Endothelial cell of umbilical vein (primary cell): ENCODE data around the gene GOLGA3. TPM values are rescaled to one million over a fixed set of nuclear protein-coding genes. Genes with fewer than 3 reads are reported as not detected.
"Not testable (repeated sequence)": the region's sequence is repeated elsewhere in the genome, so short reads cannot be mapped to it uniquely, and the experiment has no call there.

Source experiments
- BruUV-seq: library from RNA; stranded (reverse); fragments of 400-500 nt; replicated peaks from 2 replicates; lab custom pipeline; 2021; lab: Mats Ljungman, UMichigan
- CTCF ChIA-PET: fragments of 300-600, 350-600 bp; sonication (Branson Sonifier 250); formaldehyde crosslinking; loops from one replicate; lab custom pipeline; 2021; ENCODE audit warnings: antibody characterized with exemption, inconsistent platforms; lab: Charles Lee
- POLR2A ChIA-PET: fragments of 300-600, 350-600 bp; sonication (Branson Sonifier 250); formaldehyde crosslinking; loops from one replicate; lab custom pipeline; 2021; ENCODE audit warnings: antibody characterized with exemption, inconsistent platforms; lab: Charles Lee
- DNase-seq: peaks from one replicate; pipeline ENCODE4 v3.0.0-alpha.2; 2011; ENCODE audit warnings: low read depth, low spot score
- FAIRE-seq: peaks from 2 replicates; lab custom pipeline; 2011; peaks lifted over from hg19 to GRCh38; lab: Jason Lieb, UNC
- H2AFZ ChIP-seq: 2 replicates; pipeline ENCODE4 v1.6.0; 2012; ENCODE audit warnings: low read depth, low read length, control low read depth, inconsistent platforms
- H3K27ac ChIP-seq: 2 replicates; pipeline ENCODE4 v1.5.1; 2011; ENCODE audit warnings: low read depth, mild to moderate bottlenecking, control low read depth, low read length, moderate library complexity; ENCODE audit not compliant: insufficient read depth
- H3K27me3 ChIP-seq, 2 experiments: 2 replicates each; pipeline versions ENCODE4 v1.6.0 to v1.6.1; 2011; ENCODE audit warnings: low read length in 2 of 2, mixed read lengths in 1 of 2; ENCODE audit not compliant: control insufficient read depth in 2 of 2, insufficient read depth in 2 of 2
- H3K36me3 ChIP-seq, 2 experiments: 2 replicates in 1 of 2; 3 replicates in 1 of 2; pipeline ENCODE4 v1.5.1; 2011; ENCODE audit warnings: low read length in 2 of 2, mild to moderate bottlenecking in 1 of 2, moderate library complexity in 1 of 2; ENCODE audit not compliant: control insufficient read depth in 2 of 2, insufficient read depth in 2 of 2; ENCODE audit errors: extremely low read depth in 1 of 2
- H3K4me1 ChIP-seq: 3 replicates; pipeline ENCODE4 v1.5.1; 2011; ENCODE audit warnings: mild to moderate bottlenecking, low read length; ENCODE audit not compliant: control insufficient read depth, insufficient read depth; ENCODE audit errors: extremely low read depth
- H3K4me2 ChIP-seq: 2 replicates; pipeline ENCODE4 v1.6.1; 2011; ENCODE audit warnings: low read length, control low read depth, mixed read lengths; ENCODE audit not compliant: insufficient read depth
- H3K4me3 ChIP-seq, 3 experiments: fragments of 200-600 bp in 1 of 3; sonication (generic), shearing (Covaris generic) in 1 of 3; replicated peaks in 1 of 3; 2 replicates each; pipeline ENCODE4 v1.5.1; 2011 to 2016; ENCODE audit warnings: control low read depth in 3 of 3, low read length in 3 of 3, mild to moderate bottlenecking in 2 of 3, inconsistent platforms in 1 of 3, low read depth in 1 of 3, moderate library complexity in 1 of 3; ENCODE audit not compliant: insufficient read depth in 1 of 3
- H3K79me2 ChIP-seq: 2 replicates; pipeline ENCODE4 v1.6.0; 2012; ENCODE audit warnings: low read length, inconsistent platforms; ENCODE audit not compliant: control insufficient read depth, insufficient read depth
- H3K9ac ChIP-seq: replicated peaks from 2 replicates; pipeline ENCODE3; 2011; ENCODE audit warnings: low read length, control low read depth; ENCODE audit not compliant: insufficient read depth; ENCODE audit errors: extremely low read depth
- H3K9me1 ChIP-seq: replicated peaks from 3 replicates; pipeline ENCODE4 v1.6.0; 2011; ENCODE audit warnings: mild to moderate bottlenecking, low read length; ENCODE audit not compliant: control insufficient read depth, insufficient read depth; ENCODE audit errors: extremely low read depth
- H3K9me3 ChIP-seq: replicated peaks from 2 replicates; pipeline ENCODE4 v1.5.1; 2012; ENCODE audit warnings: low read length, inconsistent platforms; ENCODE audit not compliant: control insufficient read depth, insufficient read depth
- H4K20me1 ChIP-seq: replicated peaks from 2 replicates; pipeline ENCODE3; 2011; ENCODE audit warnings: mild to moderate bottlenecking, low read length; ENCODE audit not compliant: control insufficient read depth, insufficient read depth; ENCODE audit errors: extremely low read depth
- CTCF ChIP-seq, 2 donors: IDR thresholded peaks; 1 replicate in 1 of 2; 2 replicates in 1 of 2; pipeline ENCODE4 v1.5.1; 2011; ENCODE audit warnings: low read length in 2 of 2, mild to moderate bottlenecking in 2 of 2, moderate library complexity in 2 of 2, control low read depth in 1 of 2, inconsistent platforms in 1 of 2, low read depth in 1 of 2; ENCODE audit not compliant: insufficient read depth in 1 of 2; ENCODE audit errors: extremely low read depth in 1 of 2
- EZH2 ChIP-seq: IDR thresholded peaks from 2 replicates; pipeline ENCODE4 v1.6.1; 2012; ENCODE audit warnings: borderline replicate concordance, low read depth, mild to moderate bottlenecking, moderate library complexity, low read length, inconsistent platforms; ENCODE audit not compliant: severe bottlenecking
- FOS ChIP-seq: IDR thresholded peaks from 2 replicates; pipeline ENCODE4 v1.6.1; 2011; ENCODE audit warnings: mild to moderate bottlenecking, low read length, moderate library complexity, borderline replicate concordance; ENCODE audit not compliant: insufficient read depth
- GATA2 ChIP-seq: IDR thresholded peaks from 2 replicates; pipeline ENCODE4 v1.7.0; 2011; ENCODE audit warnings: low read depth, mild to moderate bottlenecking, moderate library complexity, mixed read lengths, low read length; ENCODE audit not compliant: insufficient read length, insufficient read depth
- MYC ChIP-seq: IDR thresholded peaks from one replicate; pipeline ENCODE4 v1.6.1; 2011; ENCODE audit warnings: mild to moderate bottlenecking, low read depth, low read length
- POLR2AphosphoS5 ChIP-seq: IDR thresholded peaks from 2 replicates; pipeline ENCODE4 v1.6.1; 2012; ENCODE audit warnings: low read depth, mild to moderate bottlenecking, control low read depth, low read length, moderate library complexity; ENCODE audit not compliant: insufficient read depth
- dilution Hi-C: fragments of 300-500 bp; cut with MboI; formaldehyde crosslinking; loops from one replicate; pipeline ENCODE4 v1.15.0; 2019; ENCODE audit warnings: low sequenced_read_pairs; ENCODE audit not compliant: extremely low pct_ligation_motif_present
- intact Hi-C: fragments of 100-400 bp; cut with micrococcal nuclease; formaldehyde crosslinking; loops from one replicate; pipeline ENCODE4 v1.10.0; 2022
- polyA plus RNA-seq, 4 experiments: library from polyadenylated mRNA; depleted of rRNA in 3 of 4; stranded (reverse) in 3 of 4; unstranded in 1 of 4; fragments of >200 nt; gene quantifications; 2 replicates each; pipeline versions ENCODE4 v1.2.1 to v1.2.3, GENCODE V29; 2011 to 2012; ENCODE audit warnings: missing spikeins in 1 of 4
- total RNA-seq: library from RNA; stranded (reverse); gene quantifications from 2 replicates; pipeline ENCODE4 v1.2.3, GENCODE V29; 2021

GOLGA3 gene
- total and polyA plus RNA-seq, 2 donors (not counting 3 experiments of a cell fraction or from before 2014, with no cell fraction given), result 18.4 to 86.0 TPM

DNA sequence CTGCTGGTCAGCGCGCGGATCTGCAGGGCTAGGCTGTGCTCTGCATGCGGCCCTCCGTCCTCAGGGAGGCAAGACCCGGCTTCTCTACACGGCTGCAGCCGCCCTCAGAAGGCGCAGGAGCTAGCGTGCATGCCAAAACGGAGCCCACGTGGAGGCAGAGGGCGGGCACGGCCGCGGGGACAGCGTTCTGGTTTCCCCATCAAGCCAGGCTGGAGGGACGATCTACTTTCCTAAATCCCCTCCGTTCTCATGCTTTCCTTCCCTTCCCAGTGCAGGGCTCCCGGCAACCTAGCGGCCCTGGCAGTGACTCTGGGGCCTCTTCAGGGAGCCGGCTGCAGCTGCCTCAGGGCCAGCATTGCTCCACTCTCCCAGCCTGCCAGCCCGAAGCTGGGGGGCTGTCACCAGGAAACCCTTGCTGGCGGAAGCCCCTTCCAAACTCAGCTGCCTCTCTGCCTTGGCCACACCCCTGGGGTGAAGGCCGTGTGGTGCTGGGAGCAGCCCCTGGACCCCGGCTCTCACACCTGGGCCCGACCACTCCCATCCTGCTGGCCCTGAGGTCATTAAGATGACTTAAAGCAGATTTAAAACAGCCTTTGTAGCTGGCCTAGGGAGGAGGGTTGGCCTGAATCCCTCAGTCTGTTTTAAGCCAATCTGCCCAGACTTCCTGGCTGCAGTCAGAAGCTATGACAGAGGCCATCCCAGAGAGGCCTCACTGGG lies 9.2 kb upstream of the GOLGA3 start:
- dilution Hi-C loops (no loop called here), intact Hi-C loops (no loop called here)
- Histone ChIP-seq H3K4me3 (no peak overlapping the region), H4K20me1 (no peaks in the 10 kb centered on the region), H3K9me1 (no peaks in the 10 kb centered on the region), H3K9ac (no peak overlapping the region), H3K9me3 (no peaks in the 10 kb centered on the region), H3K4me2 (no peak overlapping the region), H2AFZ (no peak overlapping the region), H3K36me3 (peaks cover 0 to 24% of the 10 kb centered on the region in 2 experiments), H3K4me1 (no peaks in the 10 kb centered on the region), H3K27ac (no peak overlapping the region), H3K27me3 (no peaks in the 10 kb centered on the region), H3K79me2 (no peaks in the 10 kb centered on the region)
- DNase-seq (no peak), FAIRE-seq (no peak)
- TF ChIP-seq POLR2AphosphoS5 (peak; percentile 16), GATA2 (no peak)
- CTCF ChIA-PET, result no interaction called here
- BruUV-seq, result no TSS peak
- POLR2A ChIA-PET, result no interaction called here

DNA sequence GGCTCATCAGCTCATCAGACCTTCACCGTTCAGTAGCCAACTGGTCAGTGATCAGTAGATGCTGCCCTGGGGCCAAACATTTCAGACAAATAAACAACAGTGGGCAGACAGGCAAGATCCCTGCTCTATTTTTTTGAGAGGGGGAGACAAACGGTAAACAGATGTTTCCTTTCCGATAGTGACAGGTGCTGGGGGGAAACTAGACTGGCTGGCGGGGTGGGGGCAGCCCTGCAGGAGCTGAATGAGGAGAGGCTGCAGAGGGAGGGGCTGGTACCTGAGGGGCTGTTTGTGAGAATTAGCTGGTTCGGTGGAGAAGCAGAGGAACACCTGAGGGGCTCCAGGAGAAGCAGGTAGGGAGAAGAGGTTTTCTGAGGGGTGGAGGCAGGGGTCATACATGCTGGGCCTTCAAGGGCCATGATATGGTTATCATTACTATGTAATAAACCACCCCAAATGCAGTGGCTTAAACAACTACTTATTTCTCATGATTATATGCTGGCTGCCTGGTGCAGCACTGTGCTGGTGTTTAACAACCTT lies 8.2 kb upstream of the GOLGA3 start:
- no peak overlapping the region for H3K4me2 ChIP-seq
- H4K20me1 ChIP-seq, result no peaks in the 10 kb centered on the region
- H3K4me3 ChIP-seq, result no peak overlapping the region
- H3K79me2 ChIP-seq, result no peaks in the 10 kb centered on the region
- ChIA-PET POLR2A (no interaction called here), CTCF (no interaction called here)
- H3K27ac ChIP-seq, result no peak overlapping the region
- no peak overlapping the region for H2AFZ ChIP-seq
- TF ChIP-seq FOS (no peak), MYC (no peak), EZH2 (no peak), CTCF (IDR thresholded peaks at IDR 0.05; ENCODE audit: extremely low read depth in 1 of 2, insufficient read depth in 1 of 2, low read depth in 1 of 2, low read length in 2 of 2) (no peak)
- H3K9ac ChIP-seq, result no peak overlapping the region
- H3K4me1 ChIP-seq, result no peaks in the 10 kb centered on the region
- BruUV-seq, result no TSS peak
- no peaks in the 10 kb centered on the region for H3K9me3 ChIP-seq
- H3K36me3 ChIP-seq, result peaks cover 0 to 15% of the 10 kb centered on the region in 2 experiments
- FAIRE-seq (no peak), DNase-seq (no peak)
- dilution Hi-C loops, result no loop called here
- H3K27me3 ChIP-seq, result no peaks in the 10 kb centered on the region
- H3K9me1 ChIP-seq, result no peaks in the 10 kb centered on the region
- intact Hi-C loops, result no loop called here

GRCh38 chr12:132836230-132836629 lies 7.6 kb upstream of the GOLGA3 start:
- H3K4me1 ChIP-seq, H3K27ac ChIP-seq, H3K4me3 ChIP-seq, POLR2A ChIA-PET, BruUV-seq, H3K79me2 ChIP-seq, H2AFZ ChIP-seq, H4K20me1 ChIP-seq, H3K9ac ChIP-seq, DNase-seq, intact Hi-C loops, CTCF ChIA-PET, H3K4me2 ChIP-seq, H3K27me3 ChIP-seq, dilution Hi-C loops, FAIRE-seq, H3K9me1 ChIP-seq, H3K9me3 ChIP-seq: not testable (repeated sequence)
- peaks cover 0 to 12% of the 10 kb centered on the region in 2 experiments for H3K36me3 ChIP-seq
